AML-193 (cell line): ENCODE results near the gene GBGT1.

ENCODE experiments used
- DNase-seq, 2 experiments: peaks; one replicate each; lab custom pipeline; 2025; lab: John Stamatoyannopoulos, UW

The GBGT1 gene

GRCh38 chr9:133125941-133126696 lies 37.6 kb downstream of the GBGT1 start:
- no peak for DNase-seq

- no peak for DNase-seq
Observed at GRCh38 chr9:133124907-133125275, 38.8 kb downstream of the GBGT1 start.

GRCh38 chr9:133124123-133124906 lies 39.4 kb downstream of the GBGT1 start:
- no peak for DNase-seq

- no peak for DNase-seq
Observed at GRCh38 chr9:133122935-133123611, 40.6 kb downstream of the GBGT1 start.

- no peak for DNase-seq
Observed at GRCh38 chr9:133122605-133122934, 41.1 kb downstream of the GBGT1 start.

GRCh38 chr9:133121915-133122550 lies 41.7 kb downstream of the GBGT1 start:
- DNase-seq, result peak; percentile 75 to 77

GRCh38 chr9:133121198-133121914 lies 42.4 kb downstream of the GBGT1 start, which contains the start of gene RALGDS:
Gene RALGDS, minus strand, starts transcription at chr9:133121240. Its CDS starts 86 bp downstream, at chr9:133121154.
- peak; percentile 95 to 97 for DNase-seq

GRCh38 chr9:133120501-133121197 lies 43.1 kb downstream of the GBGT1 start:
- no peak for DNase-seq

GRCh38 chr9:133119846-133120500 lies 43.7 kb downstream of the GBGT1 start:
- no peak for DNase-seq

- no peak for DNase-seq
Observed at GRCh38 chr9:133119103-133119845, 44.4 kb downstream of the GBGT1 start.

GRCh38 chr9:133118568-133118967 lies 45.1 kb downstream of the GBGT1 start:
- DNase-seq, result no peak

- no peak for DNase-seq
Observed at GRCh38 chr9:133118179-133118520, 45.6 kb downstream of the GBGT1 start.

GRCh38 chr9:133117271-133118178 lies 46.2 kb downstream of the GBGT1 start:
- DNase-seq, result no peak

GRCh38 chr9:133116346-133117231 lies 47.1 kb downstream of the GBGT1 start:
- no peak for DNase-seq

GRCh38 chr9:133115604-133116345 lies 47.9 kb downstream of the GBGT1 start:
- no peak for DNase-seq

GRCh38 chr9:133114886-133115603 lies 48.7 kb downstream of the GBGT1 start:
- DNase-seq, result no peak
